Loucy (cell line): ENCODE measurements around the gene USP2.

Experiments
- EZH2phosphoT487 ChIP-seq: fragments of 200-600 bp; IDR thresholded peaks from 2 replicates; pipeline ENCODE4 v1.6.1; 2018; ENCODE audit warnings: antibody characterized with exemption, mild to moderate bottlenecking, moderate library complexity, borderline replicate concordance
- TF ChIP-seq, protein P1 (sequence below): fragments of 200-600 bp; sonication (generic); conservative IDR thresholded peaks from 2 replicates; pipeline ENCODE4 v1.5.1; 2014; ENCODE audit warnings: mild to moderate bottlenecking, antibody characterized with exemption, low read length

DNA sequence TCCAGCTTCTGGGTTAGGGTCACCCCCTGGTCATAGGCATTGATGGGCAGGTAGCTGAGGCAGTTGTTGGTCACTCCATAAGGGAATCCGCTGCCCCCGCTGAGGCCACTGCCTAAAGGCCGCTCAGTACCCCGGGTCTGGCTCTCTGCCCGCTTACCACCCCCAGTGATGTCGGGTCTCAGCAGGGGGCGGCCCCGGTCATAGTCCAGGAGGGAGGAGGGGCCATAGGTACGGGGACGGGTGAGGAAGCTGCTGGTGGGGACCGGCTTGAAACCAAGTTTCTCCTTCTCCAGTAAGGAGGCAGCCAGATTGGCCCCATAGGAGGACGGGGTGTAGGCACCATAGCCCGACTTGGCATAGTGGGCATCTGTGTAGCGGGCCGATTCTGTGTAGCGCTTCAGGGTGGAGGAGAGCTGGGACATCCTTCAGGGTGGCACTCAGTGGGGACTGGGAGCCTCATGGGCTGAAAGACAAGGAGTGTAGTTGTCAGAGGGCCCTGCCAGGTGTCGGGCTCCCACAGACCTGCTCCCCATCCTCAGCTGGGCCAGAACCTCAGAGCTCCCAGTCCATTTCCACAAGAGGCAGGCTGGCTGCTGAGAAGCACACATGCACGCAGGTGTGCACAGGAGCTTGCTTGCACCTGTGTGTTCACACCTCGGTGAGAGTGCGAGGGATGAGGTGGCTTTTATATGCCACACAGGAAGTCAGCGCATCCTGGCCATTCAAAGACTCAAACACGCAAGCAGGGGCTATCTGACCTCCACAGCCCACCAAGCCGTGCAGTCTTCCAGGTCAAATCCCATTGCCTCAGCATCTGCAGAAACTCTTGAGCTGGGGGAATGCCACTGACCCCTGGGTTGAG lies 8.2 kb downstream of the USP2 start:
- no peak for TF ChIP-seq EZH2phosphoT487
- TF ChIP-seq, protein P1, sequence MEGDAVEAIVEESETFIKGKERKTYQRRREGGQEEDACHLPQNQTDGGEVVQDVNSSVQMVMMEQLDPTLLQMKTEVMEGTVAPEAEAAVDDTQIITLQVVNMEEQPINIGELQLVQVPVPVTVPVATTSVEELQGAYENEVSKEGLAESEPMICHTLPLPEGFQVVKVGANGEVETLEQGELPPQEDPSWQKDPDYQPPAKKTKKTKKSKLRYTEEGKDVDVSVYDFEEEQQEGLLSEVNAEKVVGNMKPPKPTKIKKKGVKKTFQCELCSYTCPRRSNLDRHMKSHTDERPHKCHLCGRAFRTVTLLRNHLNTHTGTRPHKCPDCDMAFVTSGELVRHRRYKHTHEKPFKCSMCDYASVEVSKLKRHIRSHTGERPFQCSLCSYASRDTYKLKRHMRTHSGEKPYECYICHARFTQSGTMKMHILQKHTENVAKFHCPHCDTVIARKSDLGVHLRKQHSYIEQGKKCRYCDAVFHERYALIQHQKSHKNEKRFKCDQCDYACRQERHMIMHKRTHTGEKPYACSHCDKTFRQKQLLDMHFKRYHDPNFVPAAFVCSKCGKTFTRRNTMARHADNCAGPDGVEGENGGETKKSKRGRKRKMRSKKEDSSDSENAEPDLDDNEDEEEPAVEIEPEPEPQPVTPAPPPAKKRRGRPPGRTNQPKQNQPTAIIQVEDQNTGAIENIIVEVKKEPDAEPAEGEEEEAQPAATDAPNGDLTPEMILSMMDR, result no peak
